ENCODE measurements around the gene LHX4. TPM values are rescaled to one million over a fixed set of nuclear protein-coding genes. Genes with fewer than 3 reads are reported as not detected.

Gene LHX4
- total RNA-seq, 4 donors from 2014 or later, result 0.08 to 1.2 (median 0.31) TPM

- TF ChIP-seq POLR2A (IDR thresholded peaks at IDR 0.05) (no peak), POLR2AphosphoS5 (IDR thresholded peaks at IDR 0.05) (no peak), EP300 (IDR thresholded peaks at IDR 0.05) (no peak), CTCF (IDR thresholded peaks at IDR 0.05) (no peak)
- DNase-seq (ENCODE audit: low spot score in 2 of 2), result peak in 1 of 2 donors; percentile 74
- no peaks in the 10 kb centered on the region for H3K9me3 ChIP-seq
- no peaks in the 10 kb centered on the region for H3K36me3 ChIP-seq
- no peak overlapping the region for H3K27ac ChIP-seq
- no peak overlapping the region for H3K4me3 ChIP-seq
- WGBS, result 84% methylated on average over 12 of the region's 28 CpGs
- H3K27me3 ChIP-seq, result peaks cover 11% of the 10 kb centered on the region
- no peaks in the 10 kb centered on the region for H3K4me1 ChIP-seq
Observed at GRCh38 chr1:180266275-180267210, 36.5 kb downstream of the LHX4 start.

- Histone ChIP-seq H3K9me3 (no peaks in the 10 kb centered on the region), H3K27ac (no peak overlapping the region), H3K4me1 (no peaks in the 10 kb centered on the region), H3K27me3 (peaks cover 11% of the 10 kb centered on the region), H3K4me3 (no peak overlapping the region), H3K36me3 (no peaks in the 10 kb centered on the region)
- 94% methylated on average over 5 of the region's 12 CpGs for WGBS
- DNase-seq (ENCODE audit: low spot score in 2 of 2), result peak in 1 of 2 donors; percentile 57
- TF ChIP-seq EP300 (IDR thresholded peaks at IDR 0.05), result no peak
- no peak for TF ChIP-seq POLR2AphosphoS5 (IDR thresholded peaks at IDR 0.05)
- TF ChIP-seq CTCF (IDR thresholded peaks at IDR 0.05), result no peak
- TF ChIP-seq POLR2A (IDR thresholded peaks at IDR 0.05), result no peak
Observed at GRCh38 chr1:180267211-180267561, 37.1 kb downstream of the LHX4 start.

GRCh38 chr1:180267761-180268555, 37.9 kb downstream of the LHX4 start:
- Histone ChIP-seq H3K27me3 (peaks cover 8% of the 10 kb centered on the region), H3K9me3 (no peaks in the 10 kb centered on the region), H3K27ac (no peak overlapping the region), H3K4me3 (no peak overlapping the region), H3K4me1 (no peaks in the 10 kb centered on the region), H3K36me3 (no peaks in the 10 kb centered on the region)
- TF ChIP-seq CTCF (IDR thresholded peaks at IDR 0.05) (no peak), POLR2AphosphoS5 (IDR thresholded peaks at IDR 0.05) (no peak)
- WGBS, result 87% methylated on average over 5 of the region's 5 CpGs
- peak in 1 of 2 donors; percentile 67 for DNase-seq (ENCODE audit: low spot score in 2 of 2)

GRCh38 chr1:180268556-180269075, 38.6 kb downstream of the LHX4 start:
- Histone ChIP-seq H3K4me3 (no peak overlapping the region), H3K9me3 (no peaks in the 10 kb centered on the region), H3K27ac (no peak overlapping the region), H3K27me3 (peaks cover 2% of the 10 kb centered on the region), H3K36me3 (no peaks in the 10 kb centered on the region), H3K4me1 (no peaks in the 10 kb centered on the region)
- peak in 1 of 2 donors; percentile 65 for DNase-seq (ENCODE audit: low spot score in 2 of 2)
- TF ChIP-seq EP300 (IDR thresholded peaks at IDR 0.05), result no peak
- TF ChIP-seq POLR2A (IDR thresholded peaks at IDR 0.05), result no peak
- no peak for TF ChIP-seq CTCF (IDR thresholded peaks at IDR 0.05)
- TF ChIP-seq POLR2AphosphoS5 (IDR thresholded peaks at IDR 0.05), result no peak
- 81% methylated on average over 9 of the region's 9 CpGs for WGBS

Measured in suprapubic skin (tissue), 4 donors.